GM12878 (cell line): ENCODE measurements around the gene ENOX2. TPM values are rescaled to one million over a fixed set of nuclear protein-coding genes. Genes with fewer than 3 reads are reported as not detected.

ENCODE experiments used
- ATAC-seq: fragments of 200-7000 bp; cut with Tn5 transposase; 3 replicates; pipeline ENCODE4 v1.9.1; 2020; ENCODE audit warnings: mild to moderate bottlenecking, moderate library complexity
- BruUV-seq: library from RNA; stranded (reverse); fragments of 400-500 nt; replicated peaks from 2 replicates; lab custom pipeline; 2021; lab: Mats Ljungman, UMichigan
- CTCF ChIA-PET: fragments of 300-600 bp; sonication (Branson Sonifier 250); formaldehyde crosslinking; extraction: SDS; loops from one replicate; lab custom pipeline; 2021; ENCODE audit warnings: inconsistent platforms; lab: Yijun Ruan, JAX
- POLR2A ChIA-PET: fragments of 350-600 bp; formaldehyde crosslinking; extraction: SDS; loops from one replicate; lab custom pipeline; 2021; ENCODE audit warnings: inconsistent platforms; lab: Charles Lee
- RAD21 ChIA-PET: fragments of 300-600 bp; sonication (Branson Sonifier 250); formaldehyde crosslinking; loops from one replicate; lab custom pipeline; 2023; ENCODE audit warnings: antibody characterized with exemption; ENCODE audit not compliant: unreplicated experiment; lab: Charles Lee
- SMC1A ChIA-PET: fragments of 300-600 bp; sonication (Branson Sonifier 250); formaldehyde crosslinking; loops from one replicate; lab custom pipeline; 2023; ENCODE audit not compliant: unreplicated experiment, uncharacterized antibody; lab: Charles Lee
- DNase-seq: peaks from one replicate; pipeline ENCODE4 v3.0.0-alpha.2; 2011; ENCODE audit warnings: low read depth, low spot score
- FAIRE-seq: peaks from 3 replicates; lab custom pipeline; 2011; peaks lifted over from hg19 to GRCh38; lab: Jason Lieb, UNC
- H2AFZ ChIP-seq: 2 replicates; pipeline ENCODE4 v1.6.0; 2011; ENCODE audit warnings: low read depth, low read length, control low read depth; ENCODE audit not compliant: control insufficient read depth
- H3K27ac ChIP-seq: 2 replicates; pipeline ENCODE4 v1.5.1; 2011; ENCODE audit warnings: control low read depth; ENCODE audit not compliant: control insufficient read depth, insufficient read depth
- H3K27me3 ChIP-seq, 2 experiments: replicated peaks in 1 of 2; 2 replicates each; pipeline versions ENCODE4 v1.6.0 to v1.6.1; 2011; ENCODE audit warnings: low read length in 1 of 2; ENCODE audit not compliant: control insufficient read depth in 2 of 2, insufficient read depth in 2 of 2
- H3K36me3 ChIP-seq, 2 experiments: 2 replicates each; pipeline ENCODE4 v1.5.1; 2011; ENCODE audit warnings: low read length in 1 of 2; ENCODE audit not compliant: control insufficient read depth in 2 of 2, insufficient read depth in 2 of 2
- H3K4me1 ChIP-seq: 2 replicates; pipeline ENCODE4 v1.6.1; 2011; ENCODE audit warnings: mild to moderate bottlenecking, low read length, moderate library complexity, mixed read lengths; ENCODE audit not compliant: control insufficient read depth, insufficient read depth
- H3K4me2 ChIP-seq: 2 replicates; pipeline ENCODE4 v1.6.0; 2011; ENCODE audit warnings: control low read depth; ENCODE audit not compliant: control insufficient read depth, insufficient read depth
- H3K4me3 ChIP-seq: fragments of 200-600 bp; sonication (generic); 2 replicates; pipeline ENCODE4 v1.5.1; 2016
- H3K79me2 ChIP-seq: 2 replicates; pipeline ENCODE4 v1.6.0; 2011; ENCODE audit warnings: low read length; ENCODE audit not compliant: control insufficient read depth, insufficient read depth
- H3K9ac ChIP-seq: 2 replicates; pipeline ENCODE4 v1.8.0; 2011; ENCODE audit warnings: low read length, control low read depth, mixed read lengths; ENCODE audit not compliant: control insufficient read depth, insufficient read depth
- H3K9me3 ChIP-seq: replicated peaks from 3 replicates; pipeline ENCODE4 v1.5.1; 2011; ENCODE audit warnings: mild to moderate bottlenecking, low read length; ENCODE audit not compliant: control insufficient read depth, insufficient read depth
- H4K20me1 ChIP-seq: 2 replicates; pipeline ENCODE4 v1.6.0; 2011; ENCODE audit not compliant: control insufficient read depth, insufficient read depth
- ATF3 ChIP-seq: IDR thresholded peaks from 2 replicates; pipeline ENCODE4 v1.6.1; 2011; ENCODE audit warnings: low read depth, mild to moderate bottlenecking, low read length, moderate library complexity, borderline replicate concordance; ENCODE audit errors: extremely low read depth
- CBFB ChIP-seq: IDR thresholded peaks from 2 replicates; pipeline ENCODE4 v1.6.1; 2016; ENCODE audit warnings: antibody characterized with exemption, low read depth
- CHD2 ChIP-seq: IDR thresholded peaks from 2 replicates; pipeline ENCODE4 v1.6.1; 2011; ENCODE audit warnings: low read depth, low read length, improper control_type of control experiment, borderline replicate concordance
- HDAC2 ChIP-seq: fragments of 200-600 bp; sonication (generic); IDR thresholded peaks from 2 replicates; pipeline ENCODE4 v1.6.1; 2017
- IRF4 ChIP-seq: IDR thresholded peaks from 2 replicates; pipeline ENCODE4 v1.6.1; 2011; ENCODE audit warnings: low read depth, low read length
- KDM1A ChIP-seq: fragments of 200-600 bp; sonication (generic); IDR thresholded peaks from 2 replicates; pipeline ENCODE4 v1.6.1; 2016; ENCODE audit warnings: borderline replicate concordance
- LARP7 ChIP-seq: fragments of 450-650 bp; IDR thresholded peaks from 2 replicates; pipeline ENCODE4 v1.6.1; 2017; ENCODE audit warnings: mild to moderate bottlenecking
- MTA2 ChIP-seq: fragments of 450-650 bp; IDR thresholded peaks from 2 replicates; pipeline ENCODE4 v1.6.1; 2016; ENCODE audit warnings: low read depth, mild to moderate bottlenecking, moderate library complexity
- MXI1 ChIP-seq: fragments of 150-350 bp; IDR thresholded peaks from 2 replicates; pipeline ENCODE4 v1.6.1; 2011; ENCODE audit warnings: low read depth, mild to moderate bottlenecking, inconsistent platforms, low read length, improper control_type of control experiment
- POLR2A ChIP-seq: IDR thresholded peaks from 2 replicates; pipeline ENCODE4 v1.6.1; 2011; ENCODE audit warnings: low read depth, mild to moderate bottlenecking, low read length
- SIN3A ChIP-seq: IDR thresholded peaks from 2 replicates; pipeline ENCODE4 v1.6.1; 2012; ENCODE audit warnings: low read depth, low read length, improper control_type of control experiment
- SRF ChIP-seq, 2 experiments: IDR thresholded peaks; 2 replicates each; pipeline ENCODE4 v1.6.1; 2011; ENCODE audit warnings: low read depth in 2 of 2, low read length in 2 of 2, mild to moderate bottlenecking in 1 of 2, moderate library complexity in 1 of 2
- ZBTB11 ChIP-seq: fragments of 450-650 bp; formaldehyde crosslinking; IDR thresholded peaks from 2 replicates; pipeline ENCODE4 v1.5.0; 2022; ENCODE audit warnings: mild to moderate bottlenecking, missing genetic modification characterization
- ZBTB4 ChIP-seq: fragments of 450-650 bp; formaldehyde crosslinking; IDR thresholded peaks from 2 replicates; pipeline ENCODE4 v1.4.0; 2022; ENCODE audit warnings: mild to moderate bottlenecking, moderate library complexity
- WGBS: methylation state at CpG from one replicate; pipeline ENCODE4 v1.1.6; 2016; ENCODE audit warnings: low lambda C conversion rate; ENCODE audit not compliant: insufficient replicate concordance, insufficient coverage; ENCODE audit errors: missing lambda C conversion rate; 5-methylcytosine and 5-hydroxymethylcytosine counted together
- in situ Hi-C: fragments of 300-500 bp; cut with MboI; formaldehyde crosslinking; loops from 9 replicates; pipeline ENCODE4 v1.14.3; 2018; ENCODE audit warnings: mixed read lengths
- intact Hi-C: fragments of 100-400 bp; cut with micrococcal nuclease; formaldehyde crosslinking; loops from one replicate; pipeline ENCODE4 v1.14.2; 2022; ENCODE audit not compliant: unreplicated experiment
- polyA plus RNA-seq, 11 experiments: library from polyadenylated mRNA; depleted of rRNA in 4 of 11; unstranded in 6 of 11; stranded (reverse) in 5 of 11; fragments of >200 nt; fragmentation: Nextera tagmentation in 4 of 11; fragmentation: Illumina TruSeq in 1 of 11; extraction: Ambion mirVana in 4 of 11; extraction: Trizol in 1 of 11; gene quantifications; 1 replicate in 1 of 11; 2 replicates in 10 of 11; pipeline versions ENCODE4 v1.2.1 to v1.2.3, GENCODE V29; 2011 to 2016; ENCODE audit warnings: inconsistent platforms in 2 of 11, missing spikeins in 2 of 11, low read depth in 1 of 11
- total RNA-seq, 4 experiments: library from RNA; depleted of rRNA in 3 of 4; stranded (reverse); fragments of >200 nt in 3 of 4; fragmentation: Illumina TruSeq in 1 of 4; extraction: Trizol in 1 of 4; gene quantifications; 2 replicates each; pipeline versions ENCODE4 v1.2.1 to v1.2.3, GENCODE V29; 2013 to 2021

Gene ENOX2
- total and polyA plus RNA-seq, 10 of the 15 experiments (the other 5 are each of a cell fraction or from before 2014, with no cell fraction given) = 3.2 to 13.0 (median 7.7) TPM

DNA sequence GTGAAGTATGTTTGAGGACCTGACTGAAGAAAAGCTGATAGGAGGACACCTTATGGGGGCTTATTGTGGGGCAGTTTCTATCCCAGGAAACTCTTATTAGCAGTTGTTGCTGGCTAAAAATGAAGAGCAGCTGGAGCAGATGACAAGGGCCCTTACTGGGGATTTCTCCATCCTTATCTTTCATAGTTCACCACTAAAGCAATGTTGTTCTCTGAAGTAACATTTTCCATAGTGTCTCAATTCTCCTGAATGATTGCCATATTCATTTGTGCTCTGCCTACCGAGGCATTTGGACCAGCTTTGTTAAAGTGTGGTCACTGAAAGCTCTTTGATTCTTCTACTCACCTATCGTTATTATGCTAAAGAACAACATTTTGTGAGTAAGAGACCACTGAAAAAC lies 7.7 kb downstream of the ENOX2 start:
- CTCF ChIA-PET = interaction anchor here (0.7 to 1.1 kb wide), 3 partner anchors 20 to 320 kb away, joined by 3 to 4 read pairs (median 3); no protein-coding TSS in a partner anchor
- TF ChIP-seq KDM1A (no peak), ATF3 (no peak), CHD2 (no peak), POLR2A (no peak), HDAC2 (no peak), MTA2 (no peak), CBFB (no peak), SRF (IDR thresholded peaks at IDR 0.05; ENCODE audit: low read depth in 2 of 2, low read length in 2 of 2) (no peak), MXI1 (no peak), LARP7 (no peak), ZBTB4 (CRISPR knock-in tag) (no peak), SIN3A (no peak), IRF4 (no peak), ZBTB11 (CRISPR knock-in tag) (no peak)
- Histone ChIP-seq H3K9me3 (no peaks in the 10 kb centered on the region), H3K36me3 (no peaks in the 10 kb centered on the region), H2AFZ (no peak overlapping the region), H3K27me3 (no peaks in the 10 kb centered on the region), H3K9ac (no peak overlapping the region), H3K79me2 (no peaks in the 10 kb centered on the region), H3K27ac (no peak overlapping the region), H3K4me1 (no peaks in the 10 kb centered on the region), H3K4me3 (no peak overlapping the region), H4K20me1 (no peaks in the 10 kb centered on the region), H3K4me2 (no peak overlapping the region)
- intact Hi-C loops (no loop called here), in situ Hi-C loops (no loop called here)
- no peak for FAIRE-seq
- no TSS peak for BruUV-seq
- DNase-seq = no peak
- RAD21 ChIA-PET = no interaction called here
- SMC1A ChIA-PET = interaction anchor here (0.9 kb wide), 1 partner anchor 21 kb away, joined by 3 read pairs; no protein-coding TSS in a partner anchor
- POLR2A ChIA-PET = no interaction called here
- WGBS = 76% methylated on average over 2 of the region's 2 CpGs
- no peak for ATAC-seq
